Fibroblast of the conjunctiva (primary cell): ENCODE results near the gene RABGAP1L.
"Not testable (repeated sequence)": the region's sequence is repeated elsewhere in the genome, so short reads cannot be mapped to it uniquely, and the experiment has no call there.

Experiments
- DNase-seq: peaks from one replicate; pipeline ENCODE4 v3.0.0-alpha.2; 2010; ENCODE audit warnings: low read depth

RABGAP1L gene

DNA sequence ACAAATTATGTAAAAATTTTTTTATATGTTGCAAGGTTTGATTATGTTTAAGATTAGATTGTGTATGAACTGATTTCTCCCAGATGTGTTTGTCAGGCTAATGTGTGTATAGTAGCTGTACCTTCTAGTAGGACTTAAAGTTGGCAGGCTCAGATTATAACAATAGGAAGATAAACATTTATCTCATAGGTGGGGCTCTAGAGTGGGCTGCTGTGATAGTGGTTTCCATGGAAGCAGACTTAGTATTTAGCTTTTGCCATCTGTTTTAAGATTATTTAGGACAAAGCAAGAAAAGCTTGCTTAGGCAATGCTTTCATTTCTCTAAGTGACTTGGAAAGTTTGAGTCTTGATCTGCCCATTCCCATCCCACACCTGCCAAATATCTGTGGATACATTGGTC is 652.7 kb downstream of the RABGAP1L start:
- DNase-seq = no peak

DNA sequence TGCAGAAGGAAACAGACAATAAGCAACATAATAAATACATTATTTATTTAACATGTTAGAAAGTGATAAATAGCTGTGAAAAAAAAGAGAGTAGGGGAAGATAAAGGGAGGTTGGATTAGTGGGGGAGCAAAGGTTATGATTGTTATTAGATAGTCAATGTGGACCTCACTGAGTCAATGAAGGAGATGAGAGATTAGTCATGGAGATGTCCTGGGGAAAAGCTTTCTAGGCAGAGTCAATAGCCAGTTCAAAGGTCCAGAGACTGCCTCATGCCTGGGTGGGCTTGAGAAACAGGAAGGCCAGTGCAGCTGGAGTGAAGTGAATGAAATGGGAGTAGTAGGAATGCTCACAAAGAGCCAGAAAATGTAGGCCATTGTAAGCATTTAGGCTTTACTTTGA is 653.3 kb downstream of the RABGAP1L start:
- no peak for DNase-seq

DNA sequence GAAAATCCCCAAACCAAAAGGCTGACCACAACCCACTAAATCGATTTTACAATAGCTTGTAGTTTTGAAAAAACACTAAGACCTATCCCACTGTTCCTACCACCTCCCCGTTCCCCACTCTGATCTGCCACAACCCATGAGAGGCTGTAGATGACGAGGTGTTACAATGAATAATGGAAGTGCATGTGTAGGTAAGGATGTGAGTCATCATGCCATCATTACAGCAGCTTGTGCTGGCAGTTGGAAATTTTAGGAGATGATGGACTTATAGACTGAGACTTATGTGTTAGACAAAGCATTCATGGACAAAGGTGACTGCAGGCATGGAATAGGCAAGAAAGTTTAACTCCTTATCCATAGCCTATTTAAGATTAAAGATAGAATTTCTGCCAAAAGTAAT is 655.7 kb downstream of the RABGAP1L start:
- DNase-seq = no peak

GRCh38 chr1:174815474-174815908 is 656.2 kb downstream of the RABGAP1L start:
- DNase-seq = no peak

DNA sequence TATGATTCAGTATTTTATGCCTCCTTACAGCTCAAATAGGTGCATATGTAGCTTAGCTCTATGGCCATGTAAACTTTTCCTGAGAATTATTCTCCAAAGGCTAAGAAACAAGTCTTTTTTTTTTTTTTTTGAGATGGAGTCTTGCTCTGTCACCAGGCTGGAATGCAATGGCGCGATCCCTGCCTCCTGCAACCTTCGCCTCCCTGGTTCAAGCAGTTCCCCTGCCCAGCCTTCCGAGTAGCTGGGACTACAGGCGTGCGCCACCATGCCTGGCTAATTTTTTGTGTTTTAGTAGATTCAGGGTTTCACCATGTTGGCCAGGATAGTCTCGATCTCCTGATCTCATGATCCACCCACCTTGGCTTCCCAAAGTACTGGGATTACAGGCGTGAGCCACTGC is 657.3 kb downstream of the RABGAP1L start:
- DNase-seq = not testable (repeated sequence)

DNA sequence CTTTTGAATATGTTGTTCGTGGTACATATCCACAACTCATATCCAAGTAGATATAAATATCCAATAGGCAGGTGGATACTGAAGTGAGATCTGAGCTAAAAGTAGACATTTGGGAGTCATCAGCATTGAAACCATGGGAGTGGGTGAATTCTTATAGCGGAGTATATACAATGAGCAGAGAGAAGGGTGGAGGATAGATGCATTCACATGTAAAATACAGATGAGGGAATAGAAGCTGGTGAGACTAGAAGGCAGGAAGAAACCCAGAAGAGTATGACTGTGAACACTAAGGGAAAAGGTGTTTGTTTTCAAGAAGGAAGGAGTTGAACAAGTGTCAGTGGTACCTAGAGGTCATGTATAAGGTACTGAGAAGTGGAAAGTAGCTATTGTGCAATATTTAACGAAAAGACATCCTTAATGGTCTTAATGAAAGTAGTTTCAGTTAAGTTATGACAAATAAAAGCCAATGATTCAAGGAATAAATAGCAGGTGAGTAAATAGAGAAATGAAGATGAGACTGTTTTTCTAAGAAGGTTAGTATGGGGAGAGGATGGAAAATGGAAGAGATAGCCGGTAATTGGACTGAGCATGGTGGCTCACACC is 658.8 kb downstream of the RABGAP1L start:
- no peak for DNase-seq

GRCh38 chr1:174818951-174819350 is 659.6 kb downstream of the RABGAP1L start:
- no peak for DNase-seq

DNA sequence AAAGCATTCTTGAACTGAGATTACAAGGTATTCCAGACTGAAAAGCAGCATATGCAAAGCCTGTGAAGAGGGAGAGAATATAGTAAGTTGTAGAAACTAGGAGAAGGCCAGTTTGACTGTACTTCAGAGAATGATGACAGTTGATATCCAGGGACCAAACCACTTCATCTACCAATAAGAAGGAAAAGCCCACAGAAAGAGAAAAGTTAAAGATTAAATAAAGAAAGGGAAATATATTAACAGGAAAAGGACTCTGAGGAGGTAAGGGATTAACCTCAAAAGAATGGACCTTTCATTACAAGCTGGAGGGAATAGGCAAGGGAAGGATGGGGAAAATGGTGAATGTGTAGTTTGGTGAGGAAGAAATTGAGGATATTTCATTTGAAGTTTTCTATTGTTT is 660.3 kb downstream of the RABGAP1L start:
- no peak for DNase-seq

DNA sequence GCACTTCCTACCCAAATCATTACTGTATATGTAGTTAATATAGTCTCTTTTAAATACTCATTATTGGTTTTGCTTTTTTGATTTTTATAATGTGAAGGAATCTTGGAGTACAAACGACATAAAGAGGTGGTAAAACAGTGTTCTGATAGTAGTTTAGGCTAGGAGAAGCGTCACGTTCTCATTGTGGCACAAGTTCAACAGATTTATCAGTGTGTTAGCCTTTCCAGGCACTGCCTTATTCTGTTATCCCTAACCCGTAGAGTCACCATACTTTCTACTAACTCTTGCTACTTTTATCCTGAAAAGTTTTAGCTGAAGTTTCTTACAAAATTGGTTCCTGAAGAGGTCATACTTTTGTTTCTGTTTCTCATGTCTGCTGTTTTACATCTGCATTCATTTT is 665.8 kb downstream of the RABGAP1L start:
- DNase-seq = no peak

DNA sequence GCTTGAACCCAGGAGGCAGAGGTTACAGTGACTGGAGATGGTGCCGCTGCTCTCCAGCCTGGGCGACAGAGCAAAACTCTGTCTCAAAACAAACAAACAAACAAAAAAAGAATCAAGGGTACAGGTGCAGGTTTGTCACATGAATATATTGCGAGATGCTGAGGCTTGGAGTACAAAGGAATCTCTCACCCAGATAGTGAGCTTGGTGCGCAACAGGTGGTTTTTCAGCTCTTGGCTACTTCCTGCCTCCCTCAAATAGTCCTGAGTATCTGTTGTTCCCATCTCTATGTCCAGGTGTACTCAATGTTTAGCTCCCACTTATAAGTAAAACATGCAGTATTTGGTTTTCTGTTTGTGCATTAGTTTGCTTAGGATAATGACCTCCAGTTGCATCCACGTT is 666.5 kb downstream of the RABGAP1L start:
- DNase-seq = no peak

- DNase-seq = no peak
These were observed 668.9 kb downstream of the RABGAP1L start for GRCh38 chr1:174828264-174828663.

- DNase-seq = no peak
These were observed 670.7 kb downstream of the RABGAP1L start for GRCh38 chr1:174829990-174830389.

GRCh38 chr1:174836543-174836942 is 677.2 kb downstream of the RABGAP1L start:
- no peak for DNase-seq

DNA sequence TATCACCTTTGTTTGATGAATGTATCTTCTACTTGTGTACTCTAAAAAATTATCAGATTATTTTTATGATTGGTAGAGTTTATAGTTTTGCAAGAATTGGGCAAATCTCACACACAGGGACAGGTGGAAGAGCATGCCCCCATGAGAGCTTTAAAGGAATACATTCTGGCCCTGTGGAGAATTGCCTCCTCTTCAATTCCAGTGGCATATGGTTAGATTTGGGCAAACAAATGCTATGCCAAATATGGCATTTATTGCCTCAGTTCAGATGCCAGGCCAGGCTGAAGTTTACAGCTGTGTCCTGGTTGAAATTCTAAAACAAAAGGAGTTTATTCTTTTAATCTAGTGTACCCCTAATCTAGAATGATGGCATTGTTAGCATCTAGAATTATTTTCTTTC is 678.1 kb downstream of the RABGAP1L start:
- DNase-seq = no peak

GRCh38 chr1:174839211-174839610 is 679.9 kb downstream of the RABGAP1L start:
- no peak for DNase-seq

DNA sequence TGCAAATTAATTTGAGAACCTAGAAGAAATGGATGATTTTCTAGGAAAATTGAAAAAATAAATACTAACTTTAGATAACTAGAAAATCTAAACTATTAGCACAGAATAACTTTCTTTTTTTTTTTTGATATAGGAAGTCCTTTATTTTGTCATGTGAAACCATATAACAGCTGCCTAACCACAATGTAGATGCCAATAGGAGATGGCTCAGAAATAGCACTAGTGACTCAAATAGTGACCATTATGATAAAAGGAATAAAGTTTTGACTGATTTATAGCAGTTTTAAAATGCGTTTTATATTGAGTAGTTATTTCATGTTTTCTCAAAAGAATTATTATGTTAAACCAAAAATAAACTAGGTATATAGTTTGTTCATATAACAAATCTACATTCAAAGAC is 682.4 kb downstream of the RABGAP1L start:
- no peak for DNase-seq

DNA sequence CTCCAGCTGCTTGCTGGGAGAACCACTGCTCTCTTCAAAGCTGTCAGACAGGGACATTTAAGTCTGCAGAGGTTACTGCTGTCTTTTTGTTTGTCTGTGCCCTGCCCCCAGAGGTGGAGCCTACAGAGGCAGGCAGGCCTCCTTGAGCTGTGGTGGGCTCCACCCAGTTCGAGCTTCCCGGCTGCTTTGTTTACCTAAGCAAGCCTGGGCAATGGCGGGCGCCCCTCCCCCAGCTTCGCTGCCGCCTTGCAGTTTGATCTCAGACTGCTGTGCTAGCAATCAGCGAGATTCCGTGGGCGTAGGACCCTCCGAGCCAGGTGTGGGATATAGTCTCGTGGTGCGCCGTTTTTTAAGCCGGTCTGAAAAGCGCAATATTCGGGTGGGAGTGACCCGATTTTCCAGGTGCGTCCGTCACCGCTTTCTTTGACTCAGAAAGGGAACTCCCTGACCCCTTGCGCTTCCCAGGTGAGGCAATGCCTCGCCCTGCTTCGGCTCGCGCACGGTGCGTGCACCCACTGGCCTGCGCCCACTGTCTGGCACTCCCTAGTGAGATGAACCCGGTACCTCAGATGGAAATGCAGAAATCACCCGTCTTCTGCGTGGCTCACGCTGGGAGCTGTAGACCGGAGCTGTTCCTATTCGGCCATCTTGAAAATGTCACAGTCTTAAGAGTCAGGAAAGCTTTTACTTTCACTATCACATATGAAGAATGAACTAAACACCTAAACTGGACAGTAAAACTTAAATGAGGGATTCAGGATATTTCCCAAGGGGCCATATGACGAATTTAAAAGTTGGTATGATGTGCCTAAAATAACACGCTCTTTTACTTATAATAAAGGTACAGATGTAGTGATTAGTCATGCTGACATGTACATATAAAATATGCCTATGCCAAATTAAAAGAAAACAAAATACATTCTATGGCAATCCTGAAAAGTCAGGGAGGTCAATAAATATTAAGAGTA is 689.6 kb downstream of the RABGAP1L start:
- DNase-seq = not testable (repeated sequence)

GRCh38 chr1:174850726-174851125 is 691.4 kb downstream of the RABGAP1L start:
- DNase-seq = no peak

DNA sequence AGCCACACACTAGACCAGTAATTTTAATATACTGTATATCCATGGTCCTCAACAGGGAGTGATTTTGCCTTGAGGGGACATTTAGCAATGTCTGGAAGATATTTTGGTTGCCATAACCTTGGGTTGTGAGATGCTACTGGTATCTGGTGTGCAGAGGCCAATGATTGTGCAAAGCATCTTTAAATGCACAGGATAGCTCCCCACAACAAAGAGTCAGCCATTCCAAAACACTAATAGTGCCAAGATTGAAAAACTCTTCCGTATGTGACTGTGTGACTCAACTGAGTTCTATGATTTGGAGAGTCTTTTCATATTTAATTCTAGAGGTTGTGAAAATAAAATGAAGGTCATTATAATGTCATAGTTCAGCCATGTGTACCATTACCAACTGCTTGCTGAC is 699.0 kb downstream of the RABGAP1L start:
- no peak for DNase-seq

DNA sequence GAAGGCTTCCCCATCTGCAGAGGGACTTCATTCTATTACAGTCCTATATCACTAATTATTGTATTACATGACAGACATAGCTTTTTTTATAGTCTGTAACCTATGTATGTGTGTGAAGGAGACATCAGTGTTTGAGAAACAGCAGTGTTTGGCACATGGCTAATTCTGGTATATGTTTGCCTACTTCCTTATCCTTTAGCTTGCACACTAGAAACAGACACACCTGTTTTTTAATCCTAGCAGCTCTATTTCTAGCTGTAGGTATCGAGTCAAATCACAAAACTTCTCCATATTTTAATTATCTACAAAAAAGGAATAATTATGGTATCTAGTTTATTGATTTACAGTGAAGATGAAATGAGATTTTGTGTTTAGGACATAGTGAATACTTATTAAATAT is 711.0 kb downstream of the RABGAP1L start:
- DNase-seq = no peak

GRCh38 chr1:174871886-174872285 is 712.6 kb downstream of the RABGAP1L start:
- DNase-seq = no peak

DNA sequence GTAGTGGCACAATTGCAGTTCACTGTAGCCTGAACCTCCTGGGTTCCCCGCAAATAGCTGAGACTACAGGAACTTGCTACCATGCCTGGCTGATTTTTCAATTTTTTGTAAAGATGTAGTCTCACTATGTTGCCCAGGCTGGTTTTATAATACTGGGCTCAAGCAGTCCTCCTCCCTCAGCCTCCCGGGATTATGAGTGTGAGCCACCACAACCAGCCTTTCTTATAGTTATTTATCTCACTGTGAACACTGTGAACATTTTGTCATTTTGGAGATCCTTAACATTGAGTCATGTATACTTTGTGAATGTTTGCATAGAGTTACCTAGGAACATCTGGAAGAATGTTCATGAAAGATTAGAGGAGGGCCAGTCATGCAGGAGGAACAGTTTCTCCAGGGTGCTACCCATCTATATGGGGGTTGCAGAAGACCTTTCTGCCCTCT is 713.3 kb downstream of the RABGAP1L start:
- no peak for DNase-seq

GRCh38 chr1:174874331-174875053 is 715.2 kb downstream of the RABGAP1L start:
- no peak for DNase-seq
